IPS-NIHi7 (cell line): ENCODE results near the gene COL11A2.
A peak's percentile ranks its signal among the peaks of the same experiment; 100 is the strongest.

Experiments
- DNase-seq: peaks from one replicate; pipeline ENCODE4 v3.0.0; 2012; ENCODE audit warnings: mixed read lengths; ENCODE audit errors: extremely low spot score

The COL11A2 gene

GRCh38 chr6:33117811-33118277 is 74.4 kb downstream of the COL11A2 start:
- no peak for DNase-seq

DNA sequence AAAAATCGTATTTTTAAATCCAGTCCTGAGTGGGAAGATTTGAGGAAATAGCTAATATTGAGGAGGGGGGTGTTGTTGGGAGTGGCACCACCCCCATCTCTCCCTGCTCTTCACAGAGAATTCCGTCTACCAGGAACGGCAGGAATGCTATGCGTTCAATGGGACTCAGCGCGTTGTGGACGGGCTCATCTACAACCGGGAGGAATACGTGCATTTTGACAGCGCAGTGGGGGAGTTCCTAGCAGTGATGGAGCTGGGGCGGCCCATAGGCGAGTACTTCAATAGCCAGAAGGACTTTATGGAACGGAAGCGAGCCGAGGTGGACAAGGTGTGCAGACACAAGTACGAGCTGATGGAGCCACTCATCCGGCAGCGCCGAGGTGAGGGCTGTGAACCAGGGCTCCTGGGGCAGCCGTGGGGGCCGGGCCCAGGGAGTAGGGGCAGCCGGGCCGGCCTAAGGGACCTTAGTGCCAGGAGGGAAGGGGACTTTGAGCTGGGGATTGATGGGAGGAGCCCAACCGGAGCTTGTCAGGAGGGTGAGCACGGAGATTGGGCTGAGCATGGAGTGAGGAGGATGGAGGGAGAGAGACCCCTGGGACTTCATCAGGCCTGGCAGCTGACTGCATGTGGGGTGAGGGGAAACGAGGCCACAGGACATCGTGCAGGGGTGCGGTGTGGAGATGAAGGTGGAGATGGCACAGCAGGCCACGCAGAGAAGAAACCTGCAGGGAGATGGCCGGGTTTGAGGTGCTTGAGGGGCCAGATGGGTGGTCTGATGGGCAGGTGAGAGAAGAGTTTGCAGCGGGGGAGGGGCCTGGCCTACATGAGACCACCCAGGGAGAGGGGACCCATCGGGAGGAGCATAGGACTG is 75.2 kb downstream of the COL11A2 start:
- DNase-seq, result peak; percentile 43

DNA sequence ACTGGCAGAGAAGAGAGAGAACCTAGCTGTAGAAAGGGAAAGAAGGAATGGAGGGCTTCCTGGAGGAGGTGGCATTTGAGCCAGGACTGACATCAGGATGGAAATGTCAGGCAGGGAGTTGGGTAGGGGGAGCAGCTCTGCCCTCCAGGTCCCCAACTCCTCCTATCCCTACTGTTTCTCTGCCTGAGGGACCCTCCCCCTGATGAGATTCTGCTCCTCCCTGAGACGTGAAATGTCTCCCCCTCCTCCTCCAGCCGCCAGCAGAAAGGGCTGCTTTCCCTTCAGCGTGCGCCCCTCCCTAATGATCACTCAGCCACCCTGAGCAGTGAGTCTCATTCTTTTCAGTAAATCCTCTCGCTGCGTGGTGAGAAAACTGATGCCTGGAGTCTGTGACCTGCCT is 75.8 kb downstream of the COL11A2 start:
- peak; percentile 66 for DNase-seq

DNA sequence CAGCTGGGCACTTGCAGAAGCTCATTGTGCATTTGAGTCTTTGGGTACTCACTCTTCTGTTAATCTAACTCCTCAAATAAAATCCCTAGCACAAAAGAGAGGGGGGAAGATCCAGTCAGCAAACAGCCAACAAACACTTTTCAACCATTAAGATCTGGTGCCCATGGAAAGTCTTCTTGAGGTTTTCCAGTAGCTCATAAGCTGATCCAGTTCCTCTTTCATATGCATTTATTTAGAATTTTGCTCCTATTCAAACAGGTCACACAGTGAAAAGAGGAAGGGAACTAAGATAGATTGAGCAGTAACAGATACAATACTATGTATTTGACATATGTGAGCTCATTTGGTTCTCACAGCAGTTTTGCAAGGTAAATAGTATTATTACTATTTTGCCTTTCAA is 77.9 kb downstream of the COL11A2 start:
- no peak for DNase-seq

DNA sequence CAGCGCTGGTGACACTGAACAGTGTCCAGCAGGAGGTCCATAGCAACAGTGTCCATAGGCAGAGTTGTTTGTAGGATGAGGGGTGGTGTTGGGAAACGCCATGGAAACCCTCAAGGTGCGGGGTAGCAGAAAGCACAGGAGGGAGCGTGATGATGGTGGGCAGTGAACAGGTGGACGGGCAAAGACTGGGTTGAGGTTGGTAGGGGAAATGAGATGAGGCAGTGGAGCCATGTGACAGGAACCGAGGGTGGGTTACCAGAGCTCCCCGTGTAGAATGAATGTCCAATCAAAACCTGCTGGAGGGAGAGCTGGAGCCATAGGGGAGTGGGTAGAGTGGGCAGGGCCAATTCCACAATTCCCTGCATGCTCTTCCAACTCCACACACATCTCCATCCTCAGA is 78.5 kb downstream of the COL11A2 start:
- no peak for DNase-seq
